HepG2 (cell line): ENCODE data around the gene SELENOS. TPM values are rescaled to one million over a fixed set of nuclear protein-coding genes. Genes with fewer than 3 reads are reported as not detected.
A peak's percentile ranks its signal among the peaks of the same experiment; 100 is the strongest.

Source experiments
- ATF4 ChIP-seq, 2 experiments: fragments of 450-650 bp in 1 of 2; sonication (generic) in 1 of 2; formaldehyde crosslinking; IDR thresholded peaks; 2 replicates each; pipeline versions ENCODE4 v1.5.0 to v1.8.0; 2020 to 2022; ENCODE audit warnings: mild to moderate bottlenecking in 1 of 2, missing genetic modification reagents in 1 of 2
- CBX2 ChIP-seq, 2 experiments: fragments of 200-600 bp in 1 of 2; sonication (generic); formaldehyde crosslinking in 1 of 2; IDR thresholded peaks; 2 replicates each; pipeline versions ENCODE4 v1.7.0 to v1.8.1; 2018 to 2022; ENCODE audit warnings: low read depth in 2 of 2, low read length in 1 of 2, mild to moderate bottlenecking in 1 of 2, missing genetic modification reagents in 1 of 2
- ETV5 ChIP-seq: IDR thresholded peaks from 2 replicates; pipeline ENCODE4 v1.6.1; 2018; ENCODE audit warnings: missing biosample characterization, missing genetic modification reagents, inconsistent platforms, borderline replicate concordance
- ETV6 ChIP-seq: sonication (generic); formaldehyde crosslinking; conservative IDR thresholded peaks from 2 replicates; pipeline ENCODE4 v1.4.0; 2020; ENCODE audit warnings: missing genetic modification reagents
- FOXK2 ChIP-seq: fragments of 450-650 bp; IDR thresholded peaks from 2 replicates; pipeline ENCODE4 v1.6.1; 2016
- HOXA9 ChIP-seq: sonication (generic); formaldehyde crosslinking; IDR thresholded peaks from 2 replicates; pipeline ENCODE4 v1.8.1; 2022; ENCODE audit warnings: missing genetic modification reagents, mild to moderate bottlenecking, moderate library complexity, borderline replicate concordance
- KDM4B ChIP-seq: sonication (generic); formaldehyde crosslinking; IDR thresholded peaks from 2 replicates; pipeline ENCODE4 v1.4.0; 2020; ENCODE audit warnings: missing genetic modification reagents
- RORA ChIP-seq: sonication (generic); formaldehyde crosslinking; IDR thresholded peaks from 2 replicates; pipeline ENCODE4 v1.5.0; 2020; ENCODE audit warnings: mild to moderate bottlenecking, missing genetic modification reagents, moderate library complexity
- SP1 ChIP-seq, 2 experiments: fragments of 450-650 bp in 1 of 2; sonication (generic) in 1 of 2; formaldehyde crosslinking in 1 of 2; IDR thresholded peaks; 2 replicates each; pipeline versions ENCODE4 v1.4.0 to v1.6.1; 2016 to 2020; ENCODE audit warnings: missing genetic modification reagents in 1 of 2
- ZBTB37 ChIP-seq: sonication (generic); formaldehyde crosslinking; IDR thresholded peaks from 2 replicates; pipeline ENCODE4 v1.4.0; 2020; ENCODE audit warnings: mild to moderate bottlenecking, missing genetic modification reagents
- ZNF234 ChIP-seq: sonication (generic); formaldehyde crosslinking; conservative IDR thresholded peaks from 2 replicates; pipeline ENCODE4 v1.5.1; 2020; ENCODE audit warnings: mild to moderate bottlenecking, missing genetic modification reagents
- ZNF577 ChIP-seq: sonication (generic); formaldehyde crosslinking; IDR thresholded peaks from 2 replicates; pipeline ENCODE4 v1.4.0; 2020; ENCODE audit warnings: mild to moderate bottlenecking, low read depth, missing genetic modification reagents, borderline replicate concordance
- ZNF747 ChIP-seq: sonication (generic); formaldehyde crosslinking; IDR thresholded peaks from 2 replicates; pipeline ENCODE4 v1.8.1; 2023; ENCODE audit warnings: missing genetic modification reagents, mild to moderate bottlenecking, borderline replicate concordance
- ZNF761 ChIP-seq: sonication (generic); formaldehyde crosslinking; conservative IDR thresholded peaks from 2 replicates; pipeline ENCODE4 v1.4.0; 2020; ENCODE audit warnings: mild to moderate bottlenecking, missing genetic modification reagents
- ZNF839 ChIP-seq: sonication (generic); formaldehyde crosslinking; IDR thresholded peaks from 2 replicates; pipeline ENCODE4 v1.4.0; 2020; ENCODE audit warnings: missing genetic modification reagents, mild to moderate bottlenecking, borderline replicate concordance
- polyA plus RNA-seq, 8 experiments: library from polyadenylated mRNA; depleted of rRNA in 3 of 8; stranded (reverse) in 7 of 8; unstranded in 1 of 8; fragments of >200 nt; fragmentation: Illumina TruSeq in 4 of 8; extraction: Trizol in 4 of 8; gene quantifications; 2 replicates each; pipeline versions ENCODE4 v1.2.1 to v1.2.3, GENCODE V29; 2011 to 2016; ENCODE audit warnings: low read depth in 4 of 8, missing spikeins in 1 of 8, mixed read lengths in 1 of 8; ENCODE audit not compliant: insufficient read depth in 1 of 8
- total RNA-seq, 5 experiments: library from RNA; depleted of rRNA; stranded (reverse); fragments of >200 nt; fragmentation: Illumina TruSeq; extraction: Trizol; gene quantifications; 2 replicates each; pipeline ENCODE4 v1.2.3, GENCODE V29; 2016; ENCODE audit warnings: low read depth in 1 of 5
- TF ChIP-seq, protein P1 (sequence below): sonication (generic); formaldehyde crosslinking; IDR thresholded peaks from 2 replicates; pipeline ENCODE4 v1.4.0; 2020; ENCODE audit warnings: missing genetic modification reagents, borderline replicate concordance
- TF ChIP-seq, protein P2 (sequence below): sonication (generic); formaldehyde crosslinking; IDR thresholded peaks from 2 replicates; pipeline ENCODE4 v1.5.1; 2020; ENCODE audit warnings: missing genetic modification reagents, mild to moderate bottlenecking, borderline replicate concordance
- TF ChIP-seq, protein P3 (sequence below): sonication (generic); formaldehyde crosslinking; IDR thresholded peaks from 2 replicates; pipeline ENCODE4 v1.8.1; 2023; ENCODE audit warnings: missing genetic modification reagents, inconsistent platforms, borderline replicate concordance

Gene SELENOS
- total and polyA plus RNA-seq, 2 of the 13 experiments (the other 11 are each of a cell fraction or from before 2014, with no cell fraction given) = 63.0 to 66.1 TPM

DNA sequence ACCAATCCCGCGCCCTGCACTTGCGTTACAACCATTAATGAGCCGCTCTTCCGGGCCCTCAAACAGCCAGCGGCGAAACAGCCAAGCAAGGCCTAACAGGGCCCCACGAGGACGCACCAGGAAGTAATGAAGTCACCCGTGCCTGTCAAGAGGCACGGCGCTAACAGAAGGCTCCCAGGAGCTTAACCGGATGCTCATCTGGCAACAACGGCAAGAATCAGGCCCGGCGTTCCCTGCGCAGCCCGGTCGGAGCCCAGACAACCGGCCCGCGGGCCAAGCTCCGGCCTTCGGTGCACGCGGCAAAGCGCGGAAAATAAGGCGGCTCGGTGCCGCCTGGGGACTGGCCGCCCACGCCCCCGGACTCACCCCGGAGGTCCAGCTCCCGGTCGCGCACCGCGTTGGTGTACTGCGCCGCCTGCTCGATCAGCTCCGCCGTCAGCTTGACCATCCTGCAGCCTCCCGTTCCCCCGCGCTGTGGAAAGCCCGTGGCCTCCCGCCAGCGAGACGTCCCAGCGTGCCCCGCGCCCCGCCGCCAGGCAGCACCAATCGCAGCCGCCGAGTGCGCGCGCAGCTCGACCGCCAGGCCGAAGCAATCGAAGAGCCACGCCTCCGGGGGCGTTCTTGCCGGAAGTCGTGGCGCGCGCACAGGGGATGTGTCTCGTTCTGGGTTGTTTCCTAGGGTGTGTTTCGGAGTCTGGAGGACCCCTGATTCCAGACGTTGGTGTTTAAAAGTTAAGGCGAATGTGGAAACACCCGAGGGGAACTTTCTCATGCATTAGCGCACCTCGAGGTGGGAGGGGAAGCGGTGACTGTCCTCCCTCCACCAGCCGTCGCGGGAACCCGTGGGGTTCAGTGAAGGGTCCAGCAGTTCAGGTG, 17.7 kb upstream of the SELENOS start, which contains the start of gene SNRPA1 (continued):
- TF ChIP-seq, protein P1, sequence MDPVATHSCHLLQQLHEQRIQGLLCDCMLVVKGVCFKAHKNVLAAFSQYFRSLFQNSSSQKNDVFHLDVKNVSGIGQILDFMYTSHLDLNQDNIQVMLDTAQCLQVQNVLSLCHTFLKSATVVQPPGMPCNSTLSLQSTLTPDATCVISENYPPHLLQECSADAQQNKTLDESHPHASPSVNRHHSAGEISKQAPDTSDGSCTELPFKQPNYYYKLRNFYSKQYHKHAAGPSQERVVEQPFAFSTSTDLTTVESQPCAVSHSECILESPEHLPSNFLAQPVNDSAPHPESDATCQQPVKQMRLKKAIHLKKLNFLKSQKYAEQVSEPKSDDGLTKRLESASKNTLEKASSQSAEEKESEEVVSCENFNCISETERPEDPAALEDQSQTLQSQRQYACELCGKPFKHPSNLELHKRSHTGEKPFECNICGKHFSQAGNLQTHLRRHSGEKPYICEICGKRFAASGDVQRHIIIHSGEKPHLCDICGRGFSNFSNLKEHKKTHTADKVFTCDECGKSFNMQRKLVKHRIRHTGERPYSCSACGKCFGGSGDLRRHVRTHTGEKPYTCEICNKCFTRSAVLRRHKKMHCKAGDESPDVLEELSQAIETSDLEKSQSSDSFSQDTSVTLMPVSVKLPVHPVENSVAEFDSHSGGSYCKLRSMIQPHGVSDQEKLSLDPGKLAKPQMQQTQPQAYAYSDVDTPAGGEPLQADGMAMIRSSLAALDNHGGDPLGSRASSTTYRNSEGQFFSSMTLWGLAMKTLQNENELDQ (CRISPR knock-in tag) = no peak
- TF ChIP-seq RORA (CRISPR knock-in tag) (0 out of 2 replicates have a peak, but pooled peaks have one; percentile 23), CBX2 (IDR thresholded peaks at IDR 0.05; ENCODE audit: low read depth, low read length) (no peak), CBX2 (CRISPR knock-in tag; IDR thresholded peaks at IDR 0.05; ENCODE audit: low read depth) (peak; percentile 29; the same call in 1 of the 2 replicates), ZNF577 (CRISPR knock-in tag) (no peak), KDM4B (CRISPR knock-in tag) (no peak), ZNF234 (peak; percentile 80), ETV6 (CRISPR knock-in tag) (no peak; the same call in 1 of the 2 replicates), ATF4 (CRISPR knock-in tag; IDR thresholded peaks at IDR 0.05) (peak in 1 of 2 experiments; percentile 70; a peak in 2 of 4 replicates), ZBTB37 (CRISPR knock-in tag) (no peak), HOXA9 (CRISPR knock-in tag) (0 out of 2 replicates have a peak, but pooled peaks have one; percentile 81), ZNF761 (CRISPR knock-in tag) (peak; percentile 81; the same call in 1 of the 2 replicates), ETV5 (CRISPR knock-in tag) (peak; percentile 93), ZNF839 (CRISPR knock-in tag) (no peak; the same call in none of the 2 replicates), FOXK2 (no peak), ZNF747 (CRISPR knock-in tag) (peak; percentile 76; the same call in 1 of the 2 replicates), SP1 (IDR thresholded peaks at IDR 0.05) (no peak), SP1 (CRISPR knock-in tag; IDR thresholded peaks at IDR 0.05) (peak; percentile 98)
- TF ChIP-seq, protein P2, sequence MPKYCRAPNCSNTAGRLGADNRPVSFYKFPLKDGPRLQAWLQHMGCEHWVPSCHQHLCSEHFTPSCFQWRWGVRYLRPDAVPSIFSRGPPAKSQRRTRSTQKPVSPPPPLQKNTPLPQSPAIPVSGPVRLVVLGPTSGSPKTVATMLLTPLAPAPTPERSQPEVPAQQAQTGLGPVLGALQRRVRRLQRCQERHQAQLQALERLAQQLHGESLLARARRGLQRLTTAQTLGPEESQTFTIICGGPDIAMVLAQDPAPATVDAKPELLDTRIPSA (CRISPR knock-in tag) = no peak; the same call in 1 of the 2 replicates
- TF ChIP-seq, protein P3, sequence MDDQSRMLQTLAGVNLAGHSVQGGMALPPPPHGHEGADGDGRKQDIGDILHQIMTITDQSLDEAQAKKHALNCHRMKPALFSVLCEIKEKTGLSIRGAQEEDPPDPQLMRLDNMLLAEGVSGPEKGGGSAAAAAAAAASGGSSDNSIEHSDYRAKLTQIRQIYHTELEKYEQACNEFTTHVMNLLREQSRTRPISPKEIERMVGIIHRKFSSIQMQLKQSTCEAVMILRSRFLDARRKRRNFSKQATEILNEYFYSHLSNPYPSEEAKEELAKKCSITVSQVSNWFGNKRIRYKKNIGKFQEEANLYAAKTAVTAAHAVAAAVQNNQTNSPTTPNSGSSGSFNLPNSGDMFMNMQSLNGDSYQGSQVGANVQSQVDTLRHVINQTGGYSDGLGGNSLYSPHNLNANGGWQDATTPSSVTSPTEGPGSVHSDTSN (CRISPR knock-in tag) = no peak
